Type B pancreatic cell (in vitro differentiated cells): ENCODE data around the gene NDUFA13. TPM values are rescaled to one million over a fixed set of nuclear protein-coding genes. Genes with fewer than 3 reads are reported as not detected.

ENCODE experiments used
- DNase-seq: peaks from one replicate; pipeline ENCODE4 v3.0.0; 2021; ENCODE audit warnings: mixed read lengths; ENCODE audit not compliant: unreplicated experiment; ENCODE audit errors: extremely low spot score
- H3K27ac Mint-ChIP-seq: 2 replicates; pipeline ENCODE4 v1.8.0; 2021; ENCODE audit warnings: mild to moderate bottlenecking, mixed read lengths
- H3K27me3 Mint-ChIP-seq: 2 replicates; pipeline ENCODE4 v1.8.0; 2021; ENCODE audit warnings: mixed read lengths
- H3K36me3 Mint-ChIP-seq: 2 replicates; pipeline ENCODE4 v1.8.0; 2021; ENCODE audit warnings: mixed read lengths
- H3K4me1 Mint-ChIP-seq: one replicate; pipeline ENCODE4 v1.8.0; 2021; ENCODE audit warnings: mixed read lengths; ENCODE audit not compliant: unreplicated experiment
- H3K4me3 Mint-ChIP-seq: 2 replicates; pipeline ENCODE4 v1.8.0; 2021; ENCODE audit warnings: mild to moderate bottlenecking, mixed read lengths
- H3K9me3 Mint-ChIP-seq: 2 replicates; pipeline ENCODE4 v1.8.0; 2021; ENCODE audit warnings: mixed read lengths
- total RNA-seq: library from RNA; stranded (reverse); gene quantifications from 2 replicates; pipeline ENCODE4 v1.2.1, GENCODE V29; 2021; ENCODE audit warnings: low replicate concordance
- TF ChIP-seq, protein P1 (sequence below): fragments of 200-600 bp; sonication (generic); conservative IDR thresholded peaks from 2 replicates; pipeline ENCODE4 v1.5.0; 2021; ENCODE audit warnings: antibody characterized with exemption, mild to moderate bottlenecking

Gene NDUFA13
- total RNA-seq, 1 donor from 2014 or later: 396 TPM

DNA sequence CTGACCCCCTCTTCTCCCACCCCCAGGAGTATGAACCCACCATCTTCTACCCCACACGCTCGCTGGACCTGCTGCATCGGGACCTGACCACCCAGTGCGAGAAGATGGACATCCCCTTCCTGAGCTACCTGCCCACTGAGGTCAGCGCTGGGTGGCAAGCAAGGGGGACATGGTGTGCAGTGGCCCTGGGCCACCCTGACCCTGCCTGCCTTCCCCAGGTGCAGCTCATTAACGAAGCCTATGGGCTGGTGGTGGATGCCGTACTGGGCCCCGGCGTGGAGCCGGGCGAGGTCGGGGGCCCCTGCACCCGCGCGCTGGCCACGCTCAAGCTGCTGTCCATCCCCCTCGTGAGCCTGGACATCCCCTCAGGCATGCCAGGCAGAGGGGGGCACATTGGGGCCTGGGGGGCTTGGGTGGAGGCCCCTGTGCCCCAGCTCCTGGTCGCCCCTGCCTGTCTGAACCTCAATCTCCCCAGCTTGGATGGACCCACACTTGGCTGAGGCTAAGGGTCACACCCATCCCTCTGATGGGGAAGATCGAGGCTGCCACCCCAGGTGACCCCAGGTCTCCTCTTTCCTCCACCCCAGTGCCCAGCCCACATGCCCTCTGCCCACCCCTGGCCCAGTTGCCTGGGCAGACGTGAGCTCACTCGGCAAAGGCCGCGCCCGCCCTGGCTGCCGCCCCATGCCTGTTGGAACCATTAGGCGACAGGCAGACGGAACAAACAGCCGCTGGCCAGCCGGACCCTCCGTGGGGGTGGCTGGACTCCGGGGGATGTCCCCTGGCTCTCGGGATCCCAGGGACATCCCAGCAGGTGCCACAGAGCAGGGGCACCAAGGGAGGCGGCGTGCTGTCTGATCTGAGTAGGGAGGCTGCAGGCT, 19.5 kb downstream of the NDUFA13 start:
- no peak overlapping the region for H3K27ac Mint-ChIP-seq
- no peak for DNase-seq
- H3K4me1 Mint-ChIP-seq: peaks cover 17% of the 10 kb centered on the region
- TF ChIP-seq, protein P1, sequence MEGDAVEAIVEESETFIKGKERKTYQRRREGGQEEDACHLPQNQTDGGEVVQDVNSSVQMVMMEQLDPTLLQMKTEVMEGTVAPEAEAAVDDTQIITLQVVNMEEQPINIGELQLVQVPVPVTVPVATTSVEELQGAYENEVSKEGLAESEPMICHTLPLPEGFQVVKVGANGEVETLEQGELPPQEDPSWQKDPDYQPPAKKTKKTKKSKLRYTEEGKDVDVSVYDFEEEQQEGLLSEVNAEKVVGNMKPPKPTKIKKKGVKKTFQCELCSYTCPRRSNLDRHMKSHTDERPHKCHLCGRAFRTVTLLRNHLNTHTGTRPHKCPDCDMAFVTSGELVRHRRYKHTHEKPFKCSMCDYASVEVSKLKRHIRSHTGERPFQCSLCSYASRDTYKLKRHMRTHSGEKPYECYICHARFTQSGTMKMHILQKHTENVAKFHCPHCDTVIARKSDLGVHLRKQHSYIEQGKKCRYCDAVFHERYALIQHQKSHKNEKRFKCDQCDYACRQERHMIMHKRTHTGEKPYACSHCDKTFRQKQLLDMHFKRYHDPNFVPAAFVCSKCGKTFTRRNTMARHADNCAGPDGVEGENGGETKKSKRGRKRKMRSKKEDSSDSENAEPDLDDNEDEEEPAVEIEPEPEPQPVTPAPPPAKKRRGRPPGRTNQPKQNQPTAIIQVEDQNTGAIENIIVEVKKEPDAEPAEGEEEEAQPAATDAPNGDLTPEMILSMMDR: no peak
- no peak overlapping the region for H3K4me3 Mint-ChIP-seq
- no peaks in the 10 kb centered on the region for H3K9me3 Mint-ChIP-seq
- H3K27me3 Mint-ChIP-seq: peaks cover 15% of the 10 kb centered on the region
- no peaks in the 10 kb centered on the region for H3K36me3 Mint-ChIP-seq

DNA sequence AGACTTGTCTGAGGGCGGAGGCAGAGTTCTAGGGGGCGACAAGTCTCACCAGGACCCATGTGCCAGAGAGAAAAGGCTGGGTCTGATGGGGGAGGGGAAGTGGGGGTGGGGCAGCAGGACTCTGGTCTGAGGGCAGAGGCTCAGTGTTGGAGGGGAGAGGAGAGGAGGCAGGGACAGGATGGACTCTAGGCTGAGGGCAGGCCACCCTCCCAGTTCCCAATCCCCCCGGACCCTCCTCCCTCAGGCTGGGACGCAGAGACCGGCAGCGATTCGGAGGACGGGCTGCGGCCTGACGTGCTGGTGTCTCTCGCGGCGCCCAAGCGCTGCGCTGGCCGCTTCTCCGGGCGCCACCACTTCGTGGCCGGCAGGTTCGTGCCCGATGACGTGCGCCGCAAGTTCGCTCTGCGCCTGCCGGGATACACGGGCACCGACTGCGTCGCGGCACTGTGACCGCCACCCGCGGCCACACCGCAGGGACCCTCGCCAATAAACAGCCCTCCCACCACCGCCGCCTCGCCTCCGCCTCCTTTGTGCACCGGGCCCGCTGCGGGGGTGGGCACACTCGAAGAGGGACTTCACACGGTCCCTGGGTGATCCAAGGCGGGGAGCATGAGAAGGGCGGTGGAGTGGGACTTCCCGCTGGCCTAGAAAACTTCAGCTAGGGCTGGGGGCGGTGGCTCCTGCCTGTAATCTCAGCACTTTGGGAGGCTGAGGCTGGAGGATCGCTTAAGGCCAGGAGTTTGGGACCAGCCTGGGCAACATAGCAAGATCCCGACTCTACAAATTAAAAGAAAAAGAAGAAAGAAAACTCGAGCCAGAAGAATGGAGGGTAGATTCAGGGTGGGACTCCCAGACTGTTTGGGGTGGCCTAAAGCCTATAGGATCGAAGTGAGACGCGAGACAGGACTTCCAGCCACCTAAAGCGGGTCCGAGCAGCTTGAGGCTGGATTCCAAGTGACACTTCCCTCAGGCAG, 21.3 kb downstream of the NDUFA13 start:
- peak overlapping the region; percentile 72 for H3K4me3 Mint-ChIP-seq
- peaks cover 15% of the 10 kb centered on the region for H3K27me3 Mint-ChIP-seq
- no peaks in the 10 kb centered on the region for H3K9me3 Mint-ChIP-seq
- H3K4me1 Mint-ChIP-seq: peaks cover 12% of the 10 kb centered on the region
- no peak for DNase-seq
- no peak overlapping the region for H3K27ac Mint-ChIP-seq
- TF ChIP-seq, protein P1: no peak
- no peaks in the 10 kb centered on the region for H3K36me3 Mint-ChIP-seq

DNA sequence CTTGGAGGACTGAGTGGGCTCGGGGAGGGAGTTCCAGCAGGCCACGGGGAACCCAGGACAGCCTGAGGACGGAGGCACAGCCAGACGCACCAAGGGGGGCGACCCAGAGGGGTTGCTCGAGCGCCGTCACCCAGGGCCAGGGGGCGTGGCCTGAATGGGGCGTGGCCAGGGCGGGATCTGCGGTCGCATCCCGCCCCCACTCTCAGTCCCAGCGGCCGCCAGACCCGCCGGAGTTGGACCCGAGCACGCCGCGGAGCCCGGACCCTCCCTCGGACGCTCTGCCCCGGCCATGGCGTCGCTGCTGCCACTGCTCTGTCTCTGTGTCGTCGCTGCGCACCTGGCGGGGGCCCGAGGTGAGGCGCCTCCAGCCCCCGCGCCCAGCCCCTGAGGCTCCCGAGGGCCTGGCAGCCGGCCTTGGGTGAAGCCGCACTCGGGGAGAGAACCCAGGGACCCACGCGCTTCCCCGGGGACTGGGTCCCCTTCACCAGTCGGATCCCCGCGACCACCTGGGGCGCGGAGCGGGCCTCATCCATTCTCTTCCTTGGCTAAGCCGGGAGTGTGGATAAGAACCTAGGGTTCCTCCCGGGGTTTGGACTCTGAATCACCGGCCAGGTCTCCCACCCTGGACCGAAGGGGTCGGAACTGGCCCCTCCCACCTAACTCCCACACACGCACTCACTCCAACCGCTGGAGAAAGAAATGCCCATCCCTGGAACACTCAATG, 22.2 kb downstream of the NDUFA13 start, which contains the start of gene CILP2:
CILP2 (plus strand) TSS at position 205 of the 724 bp plus-strand sequence; CDS start at position 290, 85 bp downstream.
- DNase-seq: no peak
- TF ChIP-seq, protein P1: no peak

GRCh38 chr19:19538785-19539166, 22.8 kb downstream of the NDUFA13 start:
- Mint-ChIP-seq H3K27ac (peak overlapping the region; percentile 62), H3K9me3 (no peaks in the 10 kb centered on the region), H3K27me3 (peaks cover 15% of the 10 kb centered on the region), H3K36me3 (no peaks in the 10 kb centered on the region), H3K4me1 (peaks cover 10% of the 10 kb centered on the region), H3K4me3 (peak overlapping the region; percentile 80)
- TF ChIP-seq, protein P1: no peak
- no peak for DNase-seq

More for the DNA sequence above, 22.2 kb downstream of the NDUFA13 start, which contains the start of gene CILP2:
- Mint-ChIP-seq H3K4me3 (peak within 1 kb of the TSS; percentile 80), H3K9me3 (no peaks in the 10 kb centered on the region), H3K27me3 (peaks cover 15% of the 10 kb centered on the region), H3K4me1 (peaks cover 12% of the 10 kb centered on the region), H3K27ac (peak within 1 kb of the TSS; percentile 62), H3K36me3 (no peaks in the 10 kb centered on the region)

- no peaks in the 10 kb centered on the region for H3K9me3 Mint-ChIP-seq
- H3K36me3 Mint-ChIP-seq: no peaks in the 10 kb centered on the region
- peaks cover 15% of the 10 kb centered on the region for H3K27me3 Mint-ChIP-seq
- no peak overlapping the region for H3K4me3 Mint-ChIP-seq
- no peak overlapping the region for H3K27ac Mint-ChIP-seq
- TF ChIP-seq, protein P1: no peak
- DNase-seq: no peak
- peaks cover 5% of the 10 kb centered on the region for H3K4me1 Mint-ChIP-seq
Measured at GRCh38 chr19:19539698-19540063, 23.7 kb downstream of the NDUFA13 start.
